Measurements from ENCODE around the gene COL13A1. TPM values are rescaled to one million over a fixed set of nuclear protein-coding genes. Genes with fewer than 3 reads are reported as not detected.

COL13A1 gene
- total RNA-seq, 2 experiments from 2014 or later = not detected

- Mint-ChIP-seq H3K36me3 (ENCODE audit: low read depth) (no peaks in the 10 kb centered on the region), H3K27ac (no peak overlapping the region), H3K4me3 (no peak overlapping the region), H3K27me3 (ENCODE audit: low read depth) (no peaks in the 10 kb centered on the region), H3K9me3 (no peaks in the 10 kb centered on the region), H3K4me1 (ENCODE audit: low read depth) (no peaks in the 10 kb centered on the region)
- intact Hi-C loops (cut with micrococcal nuclease) = no loop called here
- DNase-seq = no peak
- CTCF ChIA-PET = no interaction called here
Observed at GRCh38 chr10:69891057-69891617, 89.4 kb downstream of the COL13A1 start.

DNA sequence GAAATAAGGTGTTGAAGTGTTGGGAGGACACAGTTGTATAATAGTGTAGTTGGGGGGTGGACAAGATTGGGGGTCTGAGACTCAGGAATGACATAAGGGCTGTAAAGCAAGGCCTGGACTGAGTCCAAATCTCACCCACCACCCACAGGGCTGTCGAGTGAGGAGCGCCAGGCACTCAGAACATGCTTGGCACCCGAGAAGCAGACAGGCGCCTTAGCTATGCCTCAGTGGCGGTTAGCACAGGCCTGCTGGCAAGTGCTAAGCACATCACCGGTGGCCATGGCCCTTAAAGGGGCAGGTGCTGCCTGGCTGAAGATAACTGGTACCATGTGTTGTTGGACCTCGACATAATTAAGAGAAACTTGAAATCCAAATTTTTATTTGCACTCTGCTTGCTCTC is 90.7 kb downstream of the COL13A1 start:
- intact Hi-C loops (cut with micrococcal nuclease) = no loop called here
- Mint-ChIP-seq H3K36me3 (ENCODE audit: low read depth) (no peaks in the 10 kb centered on the region), H3K4me1 (ENCODE audit: low read depth) (no peaks in the 10 kb centered on the region), H3K9me3 (no peaks in the 10 kb centered on the region), H3K27me3 (ENCODE audit: low read depth) (no peaks in the 10 kb centered on the region), H3K27ac (no peak overlapping the region), H3K4me3 (no peak overlapping the region)
- CTCF ChIA-PET = no interaction called here
- DNase-seq = no peak

DNA sequence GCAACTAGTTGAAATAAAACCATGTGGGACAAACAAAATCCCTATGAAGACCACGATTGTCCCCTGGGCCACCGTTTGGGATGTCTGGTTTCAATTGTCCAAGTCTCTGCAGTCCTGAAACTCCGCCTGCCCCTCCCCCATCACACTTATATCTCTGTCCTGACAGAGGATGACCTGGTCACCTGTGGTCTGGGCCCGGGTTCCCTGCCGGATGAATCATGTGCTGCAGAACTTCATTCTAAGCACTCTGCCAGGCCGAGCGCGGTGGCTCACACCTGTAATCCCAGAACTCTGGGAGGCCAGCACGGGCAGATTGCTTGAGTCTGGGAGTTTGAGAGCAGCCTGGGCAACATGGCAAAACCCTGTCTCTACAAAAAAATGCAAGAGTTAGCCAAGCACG is 91.1 kb downstream of the COL13A1 start:
- intact Hi-C loops (cut with micrococcal nuclease) = no loop called here
- no peak overlapping the region for H3K27ac Mint-ChIP-seq
- H3K36me3 Mint-ChIP-seq (ENCODE audit: low read depth) = no peaks in the 10 kb centered on the region
- H3K4me1 Mint-ChIP-seq (ENCODE audit: low read depth) = no peaks in the 10 kb centered on the region
- no peak overlapping the region for H3K4me3 Mint-ChIP-seq
- no peaks in the 10 kb centered on the region for H3K9me3 Mint-ChIP-seq
- no peak for DNase-seq
- H3K27me3 Mint-ChIP-seq (ENCODE audit: low read depth) = no peaks in the 10 kb centered on the region
- CTCF ChIA-PET = no interaction called here

DNA sequence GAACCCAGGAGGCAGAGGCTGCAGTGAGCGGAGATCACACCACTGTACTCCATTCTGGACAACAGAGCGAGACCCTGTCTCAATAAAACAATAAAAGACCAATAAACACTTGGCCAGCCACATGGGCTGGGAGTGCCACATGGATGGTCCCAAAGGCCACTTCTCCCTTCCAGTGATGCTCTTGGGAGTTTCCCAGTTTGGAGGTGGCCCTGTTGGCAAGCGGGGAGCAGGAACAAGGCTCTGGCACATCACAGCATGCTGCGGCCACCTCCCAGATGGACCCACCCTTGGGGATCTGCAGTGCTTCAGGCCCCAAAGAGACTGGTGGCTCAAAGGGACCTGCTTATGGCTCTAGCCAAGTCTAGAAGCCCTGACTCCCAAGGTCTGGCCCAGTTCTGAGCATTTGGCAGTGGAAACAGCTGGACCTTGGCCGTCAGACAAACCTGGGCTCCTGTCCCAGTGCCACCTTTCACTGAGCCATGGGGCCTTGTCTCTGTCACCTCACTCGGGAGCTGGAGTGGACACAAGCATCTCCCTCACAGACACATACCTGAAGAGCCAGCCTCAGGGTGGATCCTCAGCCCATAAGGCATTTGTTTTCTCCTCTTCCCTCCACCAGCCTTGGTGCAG is 91.7 kb downstream of the COL13A1 start:
- CTCF ChIA-PET = no interaction called here
- no peaks in the 10 kb centered on the region for H3K4me1 Mint-ChIP-seq (ENCODE audit: low read depth)
- H3K4me3 Mint-ChIP-seq = no peak overlapping the region
- no peak for DNase-seq
- intact Hi-C loops (cut with micrococcal nuclease) = no loop called here
- no peak overlapping the region for H3K27ac Mint-ChIP-seq
- no peaks in the 10 kb centered on the region for H3K9me3 Mint-ChIP-seq
- no peaks in the 10 kb centered on the region for H3K27me3 Mint-ChIP-seq (ENCODE audit: low read depth)
- no peaks in the 10 kb centered on the region for H3K36me3 Mint-ChIP-seq (ENCODE audit: low read depth)

DNA sequence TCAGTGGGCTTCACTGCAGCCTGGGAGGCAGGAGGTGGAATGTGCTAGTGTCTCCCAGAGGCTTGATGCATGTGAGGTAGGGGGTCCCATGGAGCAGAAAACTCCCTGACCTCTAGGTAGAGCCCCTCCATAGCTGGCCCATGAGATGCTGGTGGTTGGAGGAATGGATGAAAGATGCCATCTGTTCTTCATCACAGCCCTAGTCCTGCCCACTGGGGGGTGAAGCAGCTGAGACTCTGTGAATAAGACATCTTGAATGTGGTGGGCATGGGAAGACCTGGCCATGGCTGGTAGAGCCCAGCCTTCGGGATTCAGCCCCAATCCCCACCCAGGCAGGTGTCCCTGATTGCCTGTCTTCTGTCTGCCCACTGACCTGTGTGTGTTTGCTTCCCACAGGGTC is 92.5 kb downstream of the COL13A1 start:
- H3K36me3 Mint-ChIP-seq (ENCODE audit: low read depth) = no peaks in the 10 kb centered on the region

GRCh38 chr10:69895759-69896158 is 94.1 kb downstream of the COL13A1 start:
- H3K27ac Mint-ChIP-seq = no peak overlapping the region
- H3K9me3 Mint-ChIP-seq = no peaks in the 10 kb centered on the region
- H3K4me3 Mint-ChIP-seq = no peak overlapping the region
- DNase-seq = no peak
- H3K27me3 Mint-ChIP-seq (ENCODE audit: low read depth) = no peaks in the 10 kb centered on the region
- intact Hi-C loops (cut with micrococcal nuclease) = no loop called here
- H3K4me1 Mint-ChIP-seq (ENCODE audit: low read depth) = no peaks in the 10 kb centered on the region
- no peaks in the 10 kb centered on the region for H3K36me3 Mint-ChIP-seq (ENCODE audit: low read depth)
- CTCF ChIA-PET = interaction anchor here (0.6 kb wide), 1 partner anchor 509 kb away, joined by 3 read pairs; no protein-coding TSS in a partner anchor

More for the DNA sequence above, 92.5 kb downstream of the COL13A1 start:
- Mint-ChIP-seq H3K4me1 (ENCODE audit: low read depth) (no peaks in the 10 kb centered on the region), H3K27me3 (ENCODE audit: low read depth) (no peaks in the 10 kb centered on the region), H3K27ac (no peak overlapping the region), H3K4me3 (no peak overlapping the region), H3K9me3 (no peaks in the 10 kb centered on the region)
- DNase-seq = no peak
- CTCF ChIA-PET = no interaction called here
- intact Hi-C loops (cut with micrococcal nuclease) = no loop called here

- Mint-ChIP-seq H3K4me3 (no peak overlapping the region), H3K9me3 (no peaks in the 10 kb centered on the region), H3K4me1 (ENCODE audit: low read depth) (no peaks in the 10 kb centered on the region), H3K36me3 (ENCODE audit: low read depth) (no peaks in the 10 kb centered on the region), H3K27me3 (ENCODE audit: low read depth) (no peaks in the 10 kb centered on the region), H3K27ac (no peak overlapping the region)
- no peak for DNase-seq
- CTCF ChIA-PET = interaction anchor here (0.6 to 1.2 kb wide), 2 partner anchors 19 to 509 kb away, joined by 3 to 5 read pairs; no protein-coding TSS in a partner anchor
- intact Hi-C loops (cut with micrococcal nuclease) = no loop called here
Observed at GRCh38 chr10:69896606-69897231, 95.0 kb downstream of the COL13A1 start.

- DNase-seq = no peak
- Mint-ChIP-seq H3K9me3 (no peaks in the 10 kb centered on the region), H3K4me1 (ENCODE audit: low read depth) (no peaks in the 10 kb centered on the region), H3K27me3 (ENCODE audit: low read depth) (no peaks in the 10 kb centered on the region), H3K4me3 (no peak overlapping the region), H3K27ac (no peak overlapping the region), H3K36me3 (ENCODE audit: low read depth) (no peaks in the 10 kb centered on the region)
- CTCF ChIA-PET = interaction anchor here (0.6 to 1.2 kb wide), 2 partner anchors 18 to 253 kb away, joined by 3 to 5 read pairs; no protein-coding TSS in a partner anchor
- intact Hi-C loops (cut with micrococcal nuclease) = no loop called here
Observed at GRCh38 chr10:69897432-69897831, 95.7 kb downstream of the COL13A1 start.

GRCh38 chr10:69897999-69898398 is 96.3 kb downstream of the COL13A1 start:
- H3K4me3 Mint-ChIP-seq = no peak overlapping the region
- no peaks in the 10 kb centered on the region for H3K36me3 Mint-ChIP-seq (ENCODE audit: low read depth)
- H3K4me1 Mint-ChIP-seq (ENCODE audit: low read depth) = no peaks in the 10 kb centered on the region
- no peak for DNase-seq
- no peaks in the 10 kb centered on the region for H3K9me3 Mint-ChIP-seq
- no peak overlapping the region for H3K27ac Mint-ChIP-seq
- intact Hi-C loops (cut with micrococcal nuclease) = no loop called here
- no peaks in the 10 kb centered on the region for H3K27me3 Mint-ChIP-seq (ENCODE audit: low read depth)
- CTCF ChIA-PET = interaction anchor here (0.6 to 1.2 kb wide), 2 partner anchors 17 to 254 kb away, joined by 3 to 5 read pairs; no protein-coding TSS in a partner anchor

GRCh38 chr10:69898524-69898923 is 96.8 kb downstream of the COL13A1 start:
- no peaks in the 10 kb centered on the region for H3K9me3 Mint-ChIP-seq
- no peak overlapping the region for H3K27ac Mint-ChIP-seq
- DNase-seq = no peak
- intact Hi-C loops (cut with micrococcal nuclease) = no loop called here
- no peaks in the 10 kb centered on the region for H3K36me3 Mint-ChIP-seq (ENCODE audit: low read depth)
- H3K27me3 Mint-ChIP-seq (ENCODE audit: low read depth) = no peaks in the 10 kb centered on the region
- no peaks in the 10 kb centered on the region for H3K4me1 Mint-ChIP-seq (ENCODE audit: low read depth)
- no peak overlapping the region for H3K4me3 Mint-ChIP-seq
- CTCF ChIA-PET = no interaction called here

GRCh38 chr10:69898941-69899340 is 97.2 kb downstream of the COL13A1 start:
- CTCF ChIA-PET = interaction anchor here (0.6 kb wide), 1 partner anchor 34 kb away, joined by 3 read pairs; no protein-coding TSS in a partner anchor
- Mint-ChIP-seq H3K27ac (no peak overlapping the region), H3K9me3 (no peaks in the 10 kb centered on the region)

GRCh38 chr10:69899727-69900595 is 98.3 kb downstream of the COL13A1 start:
- no peaks in the 10 kb centered on the region for H3K36me3 Mint-ChIP-seq (ENCODE audit: low read depth)
- intact Hi-C loops (cut with micrococcal nuclease) = no loop called here
- H3K27me3 Mint-ChIP-seq (ENCODE audit: low read depth) = no peaks in the 10 kb centered on the region
- no peak for DNase-seq
- CTCF ChIA-PET = interaction anchor here (0.8 to 1.3 kb wide), 3 partner anchors 13 to 18 kb away, joined by 3 to 5 read pairs (median 3); no protein-coding TSS in a partner anchor
- no peaks in the 10 kb centered on the region for H3K9me3 Mint-ChIP-seq
- no peaks in the 10 kb centered on the region for H3K4me1 Mint-ChIP-seq (ENCODE audit: low read depth)
- H3K27ac Mint-ChIP-seq = no peak overlapping the region
- no peak overlapping the region for H3K4me3 Mint-ChIP-seq

More at GRCh38 chr10:69898941-69899340, 97.2 kb downstream of the COL13A1 start:
- intact Hi-C loops (cut with micrococcal nuclease) = no loop called here
- Mint-ChIP-seq H3K36me3 (ENCODE audit: low read depth) (no peaks in the 10 kb centered on the region), H3K27me3 (ENCODE audit: low read depth) (no peaks in the 10 kb centered on the region), H3K4me1 (ENCODE audit: low read depth) (no peaks in the 10 kb centered on the region), H3K4me3 (no peak overlapping the region)
- DNase-seq = no peak
